ENCODE results near the gene AKAP13.
"Not testable (repeated sequence)": the region's sequence is repeated elsewhere in the genome, so short reads cannot be mapped to it uniquely, and the experiment has no call there.

Gene AKAP13

GRCh38 chr15:85350395-85350794, 30.0 kb upstream of the AKAP13 start:
- DNase-seq: no peak

GRCh38 chr15:85351501-85351900, 28.9 kb upstream of the AKAP13 start:
- not testable (repeated sequence) for DNase-seq

- DNase-seq: no peak
Measured at GRCh38 chr15:85351965-85352364, 28.4 kb upstream of the AKAP13 start.

GRCh38 chr15:85353516-85353915, 26.9 kb upstream of the AKAP13 start:
- no peak for DNase-seq

- DNase-seq: peak; percentile 84
Measured at GRCh38 chr15:85354461-85354860, 25.9 kb upstream of the AKAP13 start.

- DNase-seq: no peak
Measured at GRCh38 chr15:85354948-85355347, 25.5 kb upstream of the AKAP13 start.

- no peak for DNase-seq
Measured at GRCh38 chr15:85356276-85356675, 24.1 kb upstream of the AKAP13 start.

- DNase-seq: no peak
Measured at GRCh38 chr15:85361323-85361722, 19.1 kb upstream of the AKAP13 start.

GRCh38 chr15:85362436-85363081, 17.8 kb upstream of the AKAP13 start:
- DNase-seq: no peak

- no peak for DNase-seq
Measured at GRCh38 chr15:85365980-85366379, 14.4 kb upstream of the AKAP13 start.

GRCh38 chr15:85367741-85368140, 12.7 kb upstream of the AKAP13 start:
- no peak for DNase-seq

GRCh38 chr15:85374831-85375230, 5.6 kb upstream of the AKAP13 start:
- no peak for DNase-seq

GRCh38 chr15:85377269-85377668, 3.1 kb upstream of the AKAP13 start:
- no peak for DNase-seq

GRCh38 chr15:85377986-85378385, 2.4 kb upstream of the AKAP13 start:
- DNase-seq: no peak

GRCh38 chr15:85379403-85380131, 836 bp upstream of the AKAP13 start:
- peak; percentile 19 for DNase-seq

GRCh38 chr15:85380812-85381642, 624 bp downstream of the AKAP13 start:
- DNase-seq: peak; percentile 43

- DNase-seq: no peak
Measured at GRCh38 chr15:85381850-85382751, 1.7 kb downstream of the AKAP13 start.

GRCh38 chr15:85382942-85383341, 2.5 kb downstream of the AKAP13 start:
- no peak for DNase-seq

GRCh38 chr15:85383470-85384148, 3.2 kb downstream of the AKAP13 start:
- no peak for DNase-seq

- DNase-seq: no peak
Measured at GRCh38 chr15:85386261-85386660, 5.9 kb downstream of the AKAP13 start.

- DNase-seq: peak; percentile 70
Measured at GRCh38 chr15:85388566-85389305, 8.3 kb downstream of the AKAP13 start.

Measured in fibroblast of skin of back (primary cell).